AG04449 (cell line): ENCODE results near the gene PRSS38.

ENCODE experiments used
- CTCF ChIA-PET: fragments of 350-600 bp; formaldehyde crosslinking; extraction: SDS; loops from one replicate; lab custom pipeline; 2021; ENCODE audit warnings: antibody characterized with exemption; lab: Yijun Ruan, JAX
- POLR2A ChIA-PET: fragments of 400-600, 350-600 bp; formaldehyde crosslinking; extraction: SDS; loops from one replicate; lab custom pipeline; 2020; ENCODE audit warnings: antibody characterized with exemption, inconsistent platforms; lab: Yijun Ruan, JAX
- DNase-seq: peaks from one replicate; pipeline ENCODE4 v3.0.0-alpha.2; 2010; ENCODE audit warnings: low read depth, low spot score
- H3K4me3 ChIP-seq: 2 replicates; pipeline ENCODE4 v1.5.1; 2011; ENCODE audit warnings: low read depth, mild to moderate bottlenecking, control low read depth, low read length
- CTCF ChIP-seq: IDR thresholded peaks from one replicate; pipeline ENCODE4 v1.5.1; 2011; ENCODE audit warnings: mild to moderate bottlenecking, moderate library complexity, low read length, control low read depth, inconsistent platforms; ENCODE audit not compliant: insufficient read depth; ENCODE audit errors: missing control alignments

The PRSS38 gene

GRCh38 chr1:227790868-227791267 lies 24.6 kb upstream of the PRSS38 start:
- no peak for TF ChIP-seq CTCF
- ChIA-PET CTCF (interaction anchor here (2.6 kb wide), 1 partner anchor 12 kb away, joined by 11 read pairs; no protein-coding TSS in a partner anchor), POLR2A (no interaction called here)
- no peak overlapping the region for H3K4me3 ChIP-seq
- no peak for DNase-seq

GRCh38 chr1:227791425-227792143 lies 23.9 kb upstream of the PRSS38 start:
- DNase-seq, result no peak
- ChIA-PET CTCF (interaction anchor here (1.1 kb wide), 1 partner anchor 61 kb away, joined by 3 read pairs; no protein-coding TSS in a partner anchor), POLR2A (interaction anchor here (0.6 kb wide), 1 partner anchor 38 kb away, joined by 3 read pairs; no protein-coding TSS in a partner anchor)
- no peak overlapping the region for H3K4me3 ChIP-seq
- no peak for TF ChIP-seq CTCF

DNA sequence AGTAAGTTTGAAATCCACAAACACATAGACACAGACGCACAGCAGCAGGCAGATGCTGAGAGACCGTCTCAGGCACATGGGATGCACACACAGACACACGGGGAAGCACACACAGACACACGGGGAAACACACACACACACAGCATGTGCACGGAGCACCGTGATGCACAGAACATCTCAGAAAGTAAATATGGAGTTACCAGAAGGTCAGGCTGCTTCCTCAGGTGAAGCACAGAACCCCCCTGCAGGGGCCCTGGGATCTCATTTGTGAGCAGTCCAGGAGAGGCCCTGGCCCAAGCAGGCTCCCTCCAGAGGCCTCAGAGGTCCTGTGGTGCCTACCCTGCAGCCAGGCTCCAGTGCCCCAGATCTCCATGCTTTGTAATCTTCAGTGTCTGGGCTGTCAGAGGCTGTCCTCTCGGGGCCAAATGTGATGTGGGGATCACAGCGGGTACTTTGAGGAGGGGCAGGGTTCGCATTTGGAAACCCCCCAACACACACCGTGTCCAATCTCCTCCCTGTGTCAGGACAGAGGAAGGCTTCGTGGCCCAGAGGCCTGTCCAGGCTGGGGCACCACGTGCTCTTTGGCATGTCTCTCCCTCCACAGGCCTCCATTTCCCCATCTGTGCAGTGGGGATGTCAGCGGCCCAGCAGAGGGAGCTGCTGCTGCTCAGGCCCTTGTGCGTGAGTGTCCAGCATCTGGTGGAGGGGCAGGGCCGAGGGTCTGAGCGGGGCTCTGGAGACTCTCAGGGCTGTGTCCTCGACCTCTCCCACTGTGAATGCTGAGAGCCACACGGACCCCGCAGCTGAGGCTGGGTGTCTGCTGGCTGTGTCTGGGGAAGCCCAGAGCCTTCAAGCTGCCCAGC lies 23.0 kb upstream of the PRSS38 start:
- H3K4me3 ChIP-seq, result no peak overlapping the region
- ChIA-PET POLR2A (interaction anchor here (2.3 to 2.7 kb wide), 2 partner anchors 17 to 155 kb away, joined by 12 to 18 read pairs; partner anchors contain the start of gene WNT9A), CTCF (interaction anchor here (0.6 to 1.3 kb wide), 3 partner anchors 15 to 62 kb away, joined by 3 to 4 read pairs (median 3); no protein-coding TSS in a partner anchor)
- TF ChIP-seq CTCF, result peak; percentile 5
- DNase-seq, result no peak

DNA sequence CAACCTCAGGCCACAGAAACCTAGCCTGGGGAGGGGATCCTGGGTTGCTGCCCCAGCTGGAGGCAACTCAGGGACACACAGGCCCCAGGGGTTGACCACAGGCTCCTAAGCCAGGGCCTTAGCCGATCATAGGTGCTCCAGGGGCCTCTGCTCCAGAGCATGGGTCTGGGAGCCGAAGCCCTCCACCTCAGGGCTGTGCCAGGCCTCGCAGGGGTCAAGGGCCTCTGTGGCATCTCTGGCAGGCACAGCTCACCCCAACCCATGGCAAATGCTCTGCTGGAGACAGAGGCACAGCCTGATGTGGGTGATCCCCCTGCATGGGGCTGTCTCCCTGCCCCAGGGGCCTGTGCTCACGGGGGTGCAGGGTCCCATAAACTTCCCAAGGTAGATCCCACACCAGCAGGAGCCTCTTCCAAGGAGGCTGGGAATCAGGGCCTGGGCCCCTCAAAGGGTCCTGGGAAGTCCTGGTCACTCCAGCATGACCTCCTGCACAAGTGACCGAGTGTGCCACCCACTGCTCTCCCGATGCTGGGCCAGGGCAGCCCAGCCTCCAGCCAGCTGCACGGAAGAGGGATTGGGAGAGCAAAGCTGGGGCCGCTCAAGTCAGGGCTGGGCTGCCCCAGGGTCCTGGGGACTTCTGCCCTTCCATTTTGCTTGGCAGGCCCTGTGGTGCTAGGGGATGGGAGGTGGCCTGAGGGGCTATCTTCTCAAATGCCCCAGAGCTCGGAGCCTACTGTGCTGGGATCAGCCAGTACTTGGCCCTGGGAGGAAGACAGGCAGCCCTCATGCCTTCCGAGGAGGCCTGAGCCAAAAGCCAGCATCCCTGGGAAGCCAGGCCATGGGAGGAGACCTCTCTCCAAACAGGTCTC lies 22.2 kb upstream of the PRSS38 start:
- no peak overlapping the region for H3K4me3 ChIP-seq
- ChIA-PET POLR2A (interaction anchor here (0.8 to 2.7 kb wide), 8 partner anchors 13 to 289 kb away, joined by 3 to 18 read pairs (median 6); partner anchors contain the start of genes ARF1 and WNT9A), CTCF (interaction anchor here (0.6 to 1.5 kb wide), 7 partner anchors 10 to 161 kb away, joined by 3 to 5 read pairs (median 3); partner anchors contain the start of gene WNT9A)
- no peak for TF ChIP-seq CTCF
- no peak for DNase-seq

GRCh38 chr1:227793948-227794816 lies 21.3 kb upstream of the PRSS38 start:
- peak overlapping the region; percentile 34 for H3K4me3 ChIP-seq
- no peak for TF ChIP-seq CTCF
- POLR2A ChIA-PET, result interaction anchor here (0.8 to 2.7 kb wide), 9 partner anchors 12 to 288 kb away, joined by 3 to 18 read pairs (median 5); partner anchors contain the start of genes ARF1 and WNT9A
- CTCF ChIA-PET, result interaction anchor here (0.9 to 1.5 kb wide), 6 partner anchors 9 to 160 kb away, joined by 3 to 5 read pairs (median 4); no protein-coding TSS in a partner anchor
- peak; percentile 71 for DNase-seq
